Mammary epithelial cell (primary cell): ENCODE results near the gene CMC1.

Source experiments
- CTCF ChIP-seq, 2 donors: IDR thresholded peaks in 1 of 2; conservative IDR thresholded peaks in 1 of 2; 2 replicates each; pipeline ENCODE4 v1.5.1; 2011 to 2012; ENCODE audit warnings: inconsistent platforms in 2 of 2, low read length in 2 of 2, mild to moderate bottlenecking in 2 of 2, control low read depth in 1 of 2, low read depth in 1 of 2; ENCODE audit not compliant: insufficient read depth in 1 of 2; ENCODE audit errors: extremely low read depth in 1 of 2
- EZH2 ChIP-seq: IDR thresholded peaks from 2 replicates; pipeline ENCODE4 v1.6.1; 2012; ENCODE audit warnings: low read length, inconsistent platforms, borderline replicate concordance

GRCh38 chr3:28240441-28240840 lies 978 bp upstream of the CMC1 start:
- TF ChIP-seq EZH2 (no peak), CTCF (conservative IDR thresholded peaks at IDR 0.05 in 1 of 2, IDR thresholded peaks at IDR 0.05 in 1 of 2; ENCODE audit: extremely low read depth in 1 of 2, insufficient read depth in 1 of 2, low read depth in 1 of 2, low read length in 2 of 2) (no peak)
